GM06990 (cell line): ENCODE results near the gene NTN1.

Experiments
- DNase-seq: peaks from one replicate; pipeline ENCODE4 v3.0.0-alpha.2; 2011; ENCODE audit not compliant: insufficient read length; ENCODE audit errors: extremely low read depth
- H3K27me3 ChIP-seq: replicated peaks from 2 replicates; pipeline ENCODE4 v1.6.0; 2011; ENCODE audit warnings: low read length; ENCODE audit not compliant: control insufficient read depth, insufficient read depth
- H3K36me3 ChIP-seq: 2 replicates; pipeline ENCODE4 v1.5.1; 2011; ENCODE audit warnings: low read length; ENCODE audit not compliant: control insufficient read depth, insufficient read depth
- H3K4me3 ChIP-seq: replicated peaks from 2 replicates; pipeline ENCODE4 v1.5.1; 2011; ENCODE audit warnings: low read depth, mild to moderate bottlenecking, control low read depth, low read length
- CTCF ChIP-seq: IDR thresholded peaks from 2 replicates; pipeline ENCODE4 v1.5.1; 2011; ENCODE audit warnings: low read length, control low read depth, mild to moderate bottlenecking, inconsistent platforms; ENCODE audit not compliant: insufficient read depth, poor library complexity, severe bottlenecking

The NTN1 gene

GRCh38 chr17:9174779-9175574 lies 153.7 kb downstream of the NTN1 start:
- no peak for TF ChIP-seq CTCF
- no peak for DNase-seq
- no peak overlapping the region for H3K4me3 ChIP-seq
- no peaks in the 10 kb centered on the region; the same call in 1 of the 2 replicates for H3K27me3 ChIP-seq
- no peaks in the 10 kb centered on the region for H3K36me3 ChIP-seq

- H3K36me3 ChIP-seq, result no peaks in the 10 kb centered on the region
- no peak for TF ChIP-seq CTCF
- no peak overlapping the region for H3K4me3 ChIP-seq
- H3K27me3 ChIP-seq, result no peaks in the 10 kb centered on the region; the same call in 1 of the 2 replicates
- no peak for DNase-seq
These were observed 154.6 kb downstream of the NTN1 start for GRCh38 chr17:9175700-9176467.

GRCh38 chr17:9177212-9177611 lies 155.9 kb downstream of the NTN1 start:
- no peak for TF ChIP-seq CTCF
- H3K36me3 ChIP-seq, result no peaks in the 10 kb centered on the region
- H3K4me3 ChIP-seq, result no peak overlapping the region
- H3K27me3 ChIP-seq, result no peaks in the 10 kb centered on the region; the same call in 1 of the 2 replicates
- no peak for DNase-seq

- no peak for DNase-seq
- H3K27me3 ChIP-seq, result no peaks in the 10 kb centered on the region; the same call in 1 of the 2 replicates
- H3K4me3 ChIP-seq, result no peak overlapping the region
- TF ChIP-seq CTCF, result no peak
- H3K36me3 ChIP-seq, result no peaks in the 10 kb centered on the region
These were observed 157.0 kb downstream of the NTN1 start for GRCh38 chr17:9178319-9178718.

GRCh38 chr17:9179602-9180001 lies 158.3 kb downstream of the NTN1 start:
- no peak overlapping the region for H3K4me3 ChIP-seq
- no peaks in the 10 kb centered on the region; the same call in 1 of the 2 replicates for H3K27me3 ChIP-seq
- H3K36me3 ChIP-seq, result no peaks in the 10 kb centered on the region
- TF ChIP-seq CTCF, result no peak
- DNase-seq, result no peak
